ENCODE data around the gene BRF1.

GRCh38 chr14:105211758-105212089, 89.1 kb downstream of the BRF1 start:
- TF ChIP-seq GATA2 (IDR thresholded peaks at IDR 0.05; ENCODE audit: low read depth, low read length) (no peak), GATA3 (IDR thresholded peaks at IDR 0.05; ENCODE audit: low read depth, low read length) (no peak)

Measured in SH-SY5Y (cell line).